ENCODE data around the gene USP22. TPM values are rescaled to one million over a fixed set of nuclear protein-coding genes. Genes with fewer than 3 reads are reported as not detected.
"Not testable (repeated sequence)": the region's sequence is repeated elsewhere in the genome, so short reads cannot be mapped to it uniquely, and the experiment has no call there.

The USP22 gene
- total RNA-seq, 1 donor from 2014 or later: 257 TPM

DNA sequence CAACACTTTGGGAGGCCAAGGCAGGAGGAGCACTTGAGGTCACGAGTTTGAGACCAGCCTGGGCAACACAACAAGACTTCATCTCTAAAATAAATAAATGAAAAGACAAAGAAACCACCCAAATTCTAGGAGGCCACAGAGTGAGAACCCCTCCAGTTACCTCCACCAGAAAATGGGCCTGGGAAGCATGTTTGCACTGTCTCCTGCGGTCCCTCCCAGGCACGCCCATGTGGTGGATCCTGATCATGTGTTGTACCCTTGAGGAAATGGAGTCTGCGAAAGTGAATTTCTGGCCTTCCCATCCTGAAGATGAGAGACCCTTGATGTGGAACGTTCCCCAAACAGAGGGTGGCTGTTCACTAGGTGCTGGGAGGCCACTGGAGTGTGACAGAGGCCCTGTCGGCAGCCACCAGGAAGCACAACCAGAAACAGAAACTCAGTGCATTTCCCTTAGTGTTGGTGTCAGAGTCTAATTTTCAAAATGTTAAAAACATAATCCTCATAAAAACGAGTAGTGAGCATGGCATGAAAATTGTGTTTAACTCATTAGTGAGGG is 19.2 kb upstream of the USP22 start:
- H3K4me1 Mint-ChIP-seq (ENCODE audit: unreplicated experiment): peaks cover 8% of the 10 kb centered on the region
- no peaks in the 10 kb centered on the region for H3K9me3 Mint-ChIP-seq (ENCODE audit: unreplicated experiment)
- no peak for DNase-seq (ENCODE audit: extremely low spot score, unreplicated experiment)
- H3K27ac Mint-ChIP-seq (ENCODE audit: unreplicated experiment): no peak overlapping the region
- no peaks in the 10 kb centered on the region for H3K27me3 Mint-ChIP-seq (ENCODE audit: unreplicated experiment)
- no peaks in the 10 kb centered on the region for H3K36me3 Mint-ChIP-seq (ENCODE audit: unreplicated experiment)
- no peak for TF ChIP-seq CTCF (IDR thresholded peaks at IDR 0.05)
- no peak overlapping the region for H3K4me3 Mint-ChIP-seq (ENCODE audit: unreplicated experiment)

DNA sequence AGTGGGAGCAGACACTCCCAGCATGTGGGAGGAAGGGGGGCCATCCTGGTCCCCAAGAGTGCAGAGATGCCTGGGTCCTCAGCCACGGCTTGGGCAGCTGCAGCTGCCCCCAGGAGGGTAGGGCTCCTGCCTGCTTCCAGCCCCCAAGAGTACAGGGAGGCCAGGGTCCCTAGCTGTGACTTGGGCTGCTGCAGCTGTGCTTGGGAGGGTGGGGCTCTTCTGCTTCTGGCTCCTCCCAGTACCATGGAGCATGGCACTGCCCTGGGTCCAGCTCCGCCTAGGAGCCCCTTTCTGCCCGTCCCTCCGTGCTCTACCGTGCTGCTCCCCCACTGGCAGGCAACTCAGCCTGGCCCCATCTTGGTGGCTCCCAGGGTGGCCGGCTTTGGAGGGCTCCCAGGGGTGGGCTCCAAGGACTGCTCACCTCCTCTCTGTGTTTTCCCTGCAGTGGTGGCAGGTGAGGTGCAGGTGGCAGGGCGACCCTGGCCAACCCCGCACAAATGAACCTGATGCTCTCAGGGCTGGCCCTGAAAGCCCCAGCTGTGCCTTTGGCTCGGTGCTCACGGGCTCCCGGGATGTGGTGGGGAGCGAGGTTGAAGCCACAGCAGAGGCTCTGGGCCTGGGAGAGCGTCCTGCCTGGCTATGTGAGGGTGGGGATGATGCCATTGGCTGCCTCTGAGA is 18.5 kb upstream of the USP22 start:
- no peaks in the 10 kb centered on the region for H3K36me3 Mint-ChIP-seq (ENCODE audit: unreplicated experiment)
- no peak for DNase-seq (ENCODE audit: extremely low spot score, unreplicated experiment)
- no peak for TF ChIP-seq CTCF (IDR thresholded peaks at IDR 0.05)
- peaks cover 8% of the 10 kb centered on the region for H3K4me1 Mint-ChIP-seq (ENCODE audit: unreplicated experiment)
- no peaks in the 10 kb centered on the region for H3K27me3 Mint-ChIP-seq (ENCODE audit: unreplicated experiment)
- no peak overlapping the region for H3K27ac Mint-ChIP-seq (ENCODE audit: unreplicated experiment)
- no peak overlapping the region for H3K4me3 Mint-ChIP-seq (ENCODE audit: unreplicated experiment)
- no peaks in the 10 kb centered on the region for H3K9me3 Mint-ChIP-seq (ENCODE audit: unreplicated experiment)

DNA sequence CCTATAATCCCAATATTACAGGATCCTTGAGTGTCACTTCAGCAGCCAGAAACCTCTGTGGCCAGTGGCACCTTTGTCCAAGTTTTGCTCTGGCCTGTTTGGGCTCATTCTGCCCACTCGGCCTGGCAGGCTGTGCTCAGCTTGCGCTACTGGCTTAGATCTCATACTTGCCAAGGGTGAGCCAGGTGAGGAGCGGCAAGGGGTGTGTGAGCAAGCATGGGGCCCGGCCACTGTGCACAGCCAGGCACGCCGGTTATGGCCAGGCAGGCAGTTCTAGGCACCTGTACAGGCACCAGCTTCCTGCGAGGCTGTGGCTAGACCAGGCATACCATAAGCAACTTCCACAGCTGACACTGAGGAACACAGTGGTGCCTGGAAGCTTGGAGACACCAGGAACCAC is 16.9 kb upstream of the USP22 start:
- Mint-ChIP-seq H3K4me3 (ENCODE audit: unreplicated experiment) (no peak overlapping the region), H3K27ac (ENCODE audit: unreplicated experiment) (no peak overlapping the region), H3K36me3 (ENCODE audit: unreplicated experiment) (no peaks in the 10 kb centered on the region), H3K9me3 (ENCODE audit: unreplicated experiment) (no peaks in the 10 kb centered on the region), H3K4me1 (ENCODE audit: unreplicated experiment) (peaks cover 8% of the 10 kb centered on the region), H3K27me3 (ENCODE audit: unreplicated experiment) (peaks cover 2% of the 10 kb centered on the region)
- no peak for TF ChIP-seq CTCF (IDR thresholded peaks at IDR 0.05)
- no peak for DNase-seq (ENCODE audit: extremely low spot score, unreplicated experiment)

DNA sequence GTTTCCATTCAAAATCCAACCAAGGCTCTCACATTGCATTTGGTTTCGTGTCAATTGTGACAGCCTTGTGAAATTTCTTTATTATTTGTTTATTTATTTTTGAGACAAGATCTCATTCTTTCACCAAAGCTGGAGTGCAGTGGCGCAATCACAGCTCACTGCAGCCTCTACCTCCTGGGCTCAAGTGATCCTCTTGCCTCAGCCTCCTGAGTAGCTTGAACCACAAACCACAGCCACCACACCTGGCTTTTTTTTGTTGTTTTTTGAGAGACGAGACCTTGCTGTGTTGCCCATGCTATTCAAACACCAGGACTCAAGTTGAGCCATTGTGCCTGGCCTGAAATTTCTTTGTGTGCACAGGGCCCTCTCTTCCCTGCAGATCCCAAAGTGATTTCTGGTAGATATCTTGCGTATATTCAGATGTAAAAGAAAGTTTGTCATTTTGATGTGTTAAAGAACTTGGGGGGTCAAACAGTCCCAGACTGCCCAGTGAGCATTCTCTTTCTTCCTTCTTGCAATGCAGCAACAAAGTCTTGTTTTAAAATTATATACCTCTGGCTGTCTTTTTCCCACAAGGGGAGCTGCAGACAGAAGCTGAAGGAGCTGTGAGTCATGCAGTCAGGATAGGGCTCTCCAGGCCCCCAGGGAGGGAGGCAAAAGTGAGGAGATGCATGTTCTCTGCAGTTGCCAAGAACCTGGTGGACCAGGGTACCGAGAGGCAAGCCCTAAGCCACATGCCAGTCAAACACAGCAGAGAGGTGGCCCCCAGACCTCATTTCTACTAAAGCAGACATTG is 15.5 kb upstream of the USP22 start:
- DNase-seq (ENCODE audit: extremely low spot score, unreplicated experiment): no peak
- H3K27ac Mint-ChIP-seq (ENCODE audit: unreplicated experiment): no peak overlapping the region

GRCh38 chr17:21053056-21053455 is 10.2 kb upstream of the USP22 start:
- H3K4me1 Mint-ChIP-seq (ENCODE audit: unreplicated experiment); H3K4me3 Mint-ChIP-seq (ENCODE audit: unreplicated experiment); H3K36me3 Mint-ChIP-seq (ENCODE audit: unreplicated experiment); DNase-seq (ENCODE audit: extremely low spot score, unreplicated experiment); H3K27ac Mint-ChIP-seq (ENCODE audit: unreplicated experiment); H3K9me3 Mint-ChIP-seq (ENCODE audit: unreplicated experiment): not testable (repeated sequence)
- H3K27me3 Mint-ChIP-seq (ENCODE audit: unreplicated experiment): peaks cover 11% of the 10 kb centered on the region

More for the DNA sequence above, 15.5 kb upstream of the USP22 start:
- H3K4me1 Mint-ChIP-seq (ENCODE audit: unreplicated experiment): peaks cover 8% of the 10 kb centered on the region
- peaks cover 2% of the 10 kb centered on the region for H3K27me3 Mint-ChIP-seq (ENCODE audit: unreplicated experiment)
- no peaks in the 10 kb centered on the region for H3K36me3 Mint-ChIP-seq (ENCODE audit: unreplicated experiment)
- H3K9me3 Mint-ChIP-seq (ENCODE audit: unreplicated experiment): no peaks in the 10 kb centered on the region
- H3K4me3 Mint-ChIP-seq (ENCODE audit: unreplicated experiment): no peak overlapping the region
- TF ChIP-seq CTCF (IDR thresholded peaks at IDR 0.05): peak; percentile 43

All from osteocyte (in vitro differentiated cells).